OCI-LY1 (cell line): ENCODE measurements around the gene PLVAP.

Source experiments
- H2AFZ ChIP-seq: fragments of 200-600 bp; sonication (generic), shearing (Covaris generic); 2 replicates; pipeline ENCODE4 v1.6.0; 2014; ENCODE audit warnings: antibody characterized with exemption, mild to moderate bottlenecking, low read length
- H3F3A ChIP-seq: fragments of 200-600 bp; sonication (generic), shearing (Covaris generic); 2 replicates; pipeline ENCODE4 v1.6.0; 2014; ENCODE audit warnings: mild to moderate bottlenecking, antibody characterized with exemption, low read length, moderate library complexity; ENCODE audit not compliant: insufficient read depth
- H3K27ac ChIP-seq: fragments of 200-600 bp; sonication (generic); 2 replicates; pipeline ENCODE4 v1.5.1; 2014; ENCODE audit warnings: low read length, mixed run types, mild to moderate bottlenecking, low read depth; ENCODE audit not compliant: poor library complexity, severe bottlenecking
- H3K27me3 ChIP-seq: fragments of 200-600 bp; sonication (generic); 2 replicates; pipeline ENCODE4 v1.6.0; 2014; ENCODE audit warnings: antibody characterized with exemption, mild to moderate bottlenecking, low read length, moderate library complexity; ENCODE audit not compliant: insufficient read depth
- H3K36me3 ChIP-seq: fragments of 200-600 bp; sonication (generic); 2 replicates; pipeline ENCODE4 v1.6.1; 2014; ENCODE audit warnings: mild to moderate bottlenecking, antibody characterized with exemption, low read length, moderate library complexity, mixed read lengths; ENCODE audit not compliant: insufficient read depth
- H3K4me1 ChIP-seq: fragments of 200-600 bp; sonication (generic); 2 replicates; pipeline ENCODE4 v1.5.1; 2014; ENCODE audit warnings: mild to moderate bottlenecking, low read length, moderate library complexity; ENCODE audit not compliant: insufficient read depth, severe bottlenecking
- H3K4me2 ChIP-seq: fragments of 200-600 bp; sonication (generic), shearing (Covaris generic); 2 replicates; pipeline ENCODE4 v1.6.1; 2014; ENCODE audit warnings: low read length
- H3K4me3 ChIP-seq: fragments of 200-600 bp; sonication (generic); 2 replicates; pipeline ENCODE4 v1.5.1; 2014; ENCODE audit warnings: low read length, low read depth, mild to moderate bottlenecking, mixed read lengths; ENCODE audit not compliant: poor library complexity, severe bottlenecking
- H3K79me2 ChIP-seq: fragments of 200-600 bp; shearing (Covaris generic); 2 replicates; pipeline ENCODE4 v1.6.1; 2016; ENCODE audit warnings: mixed run types, low read length, mixed read lengths; ENCODE audit not compliant: insufficient read depth
- H3K9ac ChIP-seq: fragments of 200-600 bp; sonication (generic), shearing (Covaris generic); 2 replicates; pipeline ENCODE4 v1.6.1; 2014; ENCODE audit warnings: mild to moderate bottlenecking, low read length, mixed read lengths
- H3K9me2 ChIP-seq: fragments of 200-600 bp; sonication (generic), shearing (Covaris generic); 2 replicates; pipeline ENCODE4 v1.6.1; 2014; ENCODE audit warnings: low read depth, mild to moderate bottlenecking, low read length, mixed read lengths
- H3K9me3 ChIP-seq: fragments of 200-600 bp; shearing (Covaris generic); 2 replicates; pipeline ENCODE4 v1.6.1; 2014; ENCODE audit warnings: low read length, mixed read lengths
- H4K20me1 ChIP-seq: fragments of 200-600 bp; sonication (generic), shearing (Covaris generic); 2 replicates; pipeline ENCODE4 v1.6.0; 2016; ENCODE audit warnings: mild to moderate bottlenecking, low read length; ENCODE audit not compliant: insufficient read depth
- EZH2 ChIP-seq: fragments of 200-600 bp; sonication (generic), shearing (Covaris generic); IDR thresholded peaks from 2 replicates; pipeline ENCODE4 v1.8.0; 2017; ENCODE audit warnings: borderline replicate concordance, mixed run types, mild to moderate bottlenecking, antibody characterized with exemption, low read length, moderate library complexity, mixed read lengths
- TF ChIP-seq, protein P1 (sequence below): fragments of 200-600 bp; sonication (generic), shearing (Covaris generic); IDR thresholded peaks from 2 replicates; pipeline ENCODE4 v1.5.1; 2017; ENCODE audit warnings: mild to moderate bottlenecking, antibody characterized with exemption, low read length, moderate library complexity, mixed read lengths

Gene PLVAP

GRCh38 chr19:17326595-17326966, 50.6 kb downstream of the PLVAP start:
- peaks cover 14% of the 10 kb centered on the region for H3K36me3 ChIP-seq
- no peaks in the 10 kb centered on the region for H3K9me2 ChIP-seq
- H3K9me3 ChIP-seq, result no peaks in the 10 kb centered on the region
- TF ChIP-seq, protein P1, sequence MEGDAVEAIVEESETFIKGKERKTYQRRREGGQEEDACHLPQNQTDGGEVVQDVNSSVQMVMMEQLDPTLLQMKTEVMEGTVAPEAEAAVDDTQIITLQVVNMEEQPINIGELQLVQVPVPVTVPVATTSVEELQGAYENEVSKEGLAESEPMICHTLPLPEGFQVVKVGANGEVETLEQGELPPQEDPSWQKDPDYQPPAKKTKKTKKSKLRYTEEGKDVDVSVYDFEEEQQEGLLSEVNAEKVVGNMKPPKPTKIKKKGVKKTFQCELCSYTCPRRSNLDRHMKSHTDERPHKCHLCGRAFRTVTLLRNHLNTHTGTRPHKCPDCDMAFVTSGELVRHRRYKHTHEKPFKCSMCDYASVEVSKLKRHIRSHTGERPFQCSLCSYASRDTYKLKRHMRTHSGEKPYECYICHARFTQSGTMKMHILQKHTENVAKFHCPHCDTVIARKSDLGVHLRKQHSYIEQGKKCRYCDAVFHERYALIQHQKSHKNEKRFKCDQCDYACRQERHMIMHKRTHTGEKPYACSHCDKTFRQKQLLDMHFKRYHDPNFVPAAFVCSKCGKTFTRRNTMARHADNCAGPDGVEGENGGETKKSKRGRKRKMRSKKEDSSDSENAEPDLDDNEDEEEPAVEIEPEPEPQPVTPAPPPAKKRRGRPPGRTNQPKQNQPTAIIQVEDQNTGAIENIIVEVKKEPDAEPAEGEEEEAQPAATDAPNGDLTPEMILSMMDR, result no peak
- no peak for TF ChIP-seq EZH2
- no peak overlapping the region for H3K4me2 ChIP-seq
- no peaks in the 10 kb centered on the region; the same call in 1 of the 2 replicates for H3K27me3 ChIP-seq
- H3K9ac ChIP-seq, result no peak overlapping the region
- no peak overlapping the region for H3K27ac ChIP-seq
- no peaks in the 10 kb centered on the region for H4K20me1 ChIP-seq
- no peaks in the 10 kb centered on the region for H3K79me2 ChIP-seq
- H2AFZ ChIP-seq, result no peak overlapping the region
- H3K4me3 ChIP-seq, result no peak overlapping the region
- peaks cover 6% of the 10 kb centered on the region for H3K4me1 ChIP-seq
- peaks cover 3% of the 10 kb centered on the region; the same call in 1 of the 2 replicates for H3F3A ChIP-seq

DNA sequence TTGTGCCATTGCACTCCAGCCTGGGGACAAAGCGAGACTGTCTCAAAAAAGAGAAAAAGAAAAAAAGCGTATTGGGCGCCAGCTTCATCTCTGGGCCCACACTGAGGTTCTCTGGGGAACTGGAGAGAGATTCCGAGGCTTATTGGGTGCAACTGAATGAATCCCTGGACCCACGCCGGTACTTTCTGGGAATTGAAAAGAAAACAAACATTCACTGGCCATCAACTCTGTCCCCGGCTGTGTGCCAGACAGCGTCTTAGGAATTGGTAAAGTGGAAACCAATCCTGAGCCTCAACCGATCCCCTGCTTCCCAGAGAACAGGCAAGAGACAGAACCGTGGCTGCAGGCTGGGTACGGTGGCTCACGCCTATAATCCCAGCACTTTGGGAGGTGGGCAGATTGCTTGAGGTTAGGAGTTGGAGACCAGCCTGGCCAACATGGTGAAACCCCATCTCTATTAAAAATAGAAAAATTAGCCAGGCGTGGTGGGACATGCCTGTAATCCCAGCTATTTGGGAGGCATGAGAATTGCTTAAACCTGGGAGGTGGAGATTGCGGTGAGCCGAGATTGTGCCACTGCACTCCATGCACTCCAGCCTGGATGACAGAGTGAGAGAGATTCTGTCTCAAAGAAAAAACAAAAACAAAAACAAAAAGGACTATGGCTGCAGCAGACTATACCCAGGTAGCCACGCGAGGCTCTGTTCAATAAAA, 51.1 kb downstream of the PLVAP start:
- no peak overlapping the region for H3K4me3 ChIP-seq
- no peak overlapping the region for H2AFZ ChIP-seq
- H3K27ac ChIP-seq, result no peak overlapping the region
- TF ChIP-seq EZH2, result no peak
- TF ChIP-seq, protein P1, result no peak
- H3F3A ChIP-seq, result peaks cover 3% of the 10 kb centered on the region; the same call in 1 of the 2 replicates
- no peaks in the 10 kb centered on the region for H3K9me2 ChIP-seq
- no peaks in the 10 kb centered on the region; the same call in 1 of the 2 replicates for H3K27me3 ChIP-seq
- peaks cover 19% of the 10 kb centered on the region for H3K36me3 ChIP-seq
- no peak overlapping the region for H3K9ac ChIP-seq
- no peaks in the 10 kb centered on the region for H3K9me3 ChIP-seq
- H4K20me1 ChIP-seq, result no peaks in the 10 kb centered on the region
- H3K79me2 ChIP-seq, result no peaks in the 10 kb centered on the region
- H3K4me2 ChIP-seq, result no peak overlapping the region
- H3K4me1 ChIP-seq, result peaks cover 6% of the 10 kb centered on the region

DNA sequence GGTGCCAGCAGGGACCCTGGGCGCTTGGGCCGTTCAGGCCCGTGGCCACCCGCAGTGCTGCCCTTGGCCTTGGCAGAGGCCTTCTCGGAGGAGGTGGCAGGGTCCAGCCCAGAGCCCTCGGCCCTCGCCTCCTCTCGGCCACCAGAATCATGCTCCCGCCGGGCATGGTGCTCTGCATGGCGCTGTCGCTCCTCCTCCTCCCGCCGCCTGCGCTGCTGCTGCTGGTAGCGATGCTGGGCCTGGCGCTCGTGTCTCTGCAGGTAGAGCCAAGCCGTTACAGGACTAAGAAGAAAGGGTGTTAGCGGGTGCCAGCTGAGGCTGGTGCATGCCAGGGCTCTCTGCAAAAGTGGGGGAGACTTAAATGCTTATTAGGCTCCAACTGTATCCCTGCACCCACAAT, 52.0 kb downstream of the PLVAP start:
- H4K20me1 ChIP-seq, result no peaks in the 10 kb centered on the region
- no peaks in the 10 kb centered on the region for H3K9me2 ChIP-seq
- peaks cover 6% of the 10 kb centered on the region for H3K4me1 ChIP-seq
- H3K79me2 ChIP-seq, result no peaks in the 10 kb centered on the region
- H3K27me3 ChIP-seq, result no peaks in the 10 kb centered on the region; the same call in 1 of the 2 replicates
- H3K4me2 ChIP-seq, result no peak overlapping the region
- H3K36me3 ChIP-seq, result peaks cover 28% of the 10 kb centered on the region
- H2AFZ ChIP-seq, result no peak overlapping the region
- H3K27ac ChIP-seq, result no peak overlapping the region
- H3F3A ChIP-seq, result peaks cover 3% of the 10 kb centered on the region; the same call in 1 of the 2 replicates
- TF ChIP-seq, protein P1, result no peak
- no peak for TF ChIP-seq EZH2
- no peaks in the 10 kb centered on the region for H3K9me3 ChIP-seq
- no peak overlapping the region for H3K4me3 ChIP-seq
- H3K9ac ChIP-seq, result no peak overlapping the region
